Peyer's patch (tissue), 4 donors: ENCODE data around the gene HSD11B2. TPM values are rescaled to one million over a fixed set of nuclear protein-coding genes. Genes with fewer than 3 reads are reported as not detected.
A peak's percentile ranks its signal among the peaks of the same experiment; 100 is the strongest.

Source experiments
- DNase-seq, 3 donors: peaks; one replicate each; pipeline ENCODE4 v3.0.0-alpha.2; 2017 to 2019
- H3K27ac ChIP-seq, 4 donors: fragments of 200-600 bp; sonication (generic); one replicate each; pipeline ENCODE4 v1.5.1; 2016 to 2019
- H3K27me3 ChIP-seq, 2 donors: fragments of 200-600 bp; sonication (generic); one replicate each; pipeline ENCODE4 v1.5.1; 2019
- H3K36me3 ChIP-seq, 3 donors: fragments of 200-600 bp; sonication (generic); one replicate each; pipeline ENCODE4 v1.5.1; 2016 to 2019
- H3K4me1 ChIP-seq, 4 donors: fragments of 200-600 bp; sonication (generic); one replicate each; pipeline ENCODE4 v1.5.1; 2016 to 2019
- H3K4me3 ChIP-seq, 4 donors: fragments of 200-600 bp; sonication (generic); 1 replicate in 3 of 4; 2 replicates in 1 of 4; pipeline ENCODE4 v1.5.1; 2016 to 2019; ENCODE audit warnings: mild to moderate bottlenecking in 1 of 4
- H3K9me3 ChIP-seq, 4 donors: fragments of 200-600 bp; sonication (generic); one replicate each; pipeline ENCODE4 v1.5.1; 2016 to 2019; ENCODE audit warnings: mild to moderate bottlenecking in 1 of 4
- CTCF ChIP-seq, 6 experiments: fragments of 450-650 bp in 4 of 6; fragments of 200-600 bp in 2 of 6; sonication (generic) in 1 of 6; IDR thresholded peaks; one replicate each; pipeline ENCODE4 v1.5.1; 2017 to 2019; ENCODE audit warnings: antibody characterized with exemption in 6 of 6, mild to moderate bottlenecking in 3 of 6, moderate library complexity in 1 of 6
- POLR2A ChIP-seq, 2 donors: fragments of 450-650 bp; IDR thresholded peaks; one replicate each; pipeline ENCODE4 v1.5.1; 2017; ENCODE audit warnings: antibody characterized with exemption in 2 of 2, mild to moderate bottlenecking in 2 of 2, moderate library complexity in 2 of 2
- total RNA-seq, 4 donors: library from RNA; depleted of rRNA; stranded (reverse); fragments of >200 nt; gene quantifications; one replicate each; pipeline ENCODE4 v1.1.0, GENCODE V29; 2016

The HSD11B2 gene
- total RNA-seq, 4 donors from 2014 or later, result 116 to 688 (median 499) TPM

- TF ChIP-seq POLR2A (IDR thresholded peaks at IDR 0.05) (no peak), CTCF (IDR thresholded peaks at IDR 0.05) (no peak)
- DNase-seq, result no peak
- Histone ChIP-seq H3K4me3 (no peak overlapping the region), H3K36me3 (no peaks in the 10 kb centered on the region), H3K4me1 (peaks cover 0 to 15% (median 7%) of the 10 kb centered on the region in 4 donors), H3K9me3 (no peaks in the 10 kb centered on the region), H3K27me3 (no peaks in the 10 kb centered on the region), H3K27ac (peak overlapping the region in 2 of 4 donors; percentile 53 to 85)
Observed at GRCh38 chr16:67403976-67404555, 26.9 kb upstream of the HSD11B2 start.

DNA sequence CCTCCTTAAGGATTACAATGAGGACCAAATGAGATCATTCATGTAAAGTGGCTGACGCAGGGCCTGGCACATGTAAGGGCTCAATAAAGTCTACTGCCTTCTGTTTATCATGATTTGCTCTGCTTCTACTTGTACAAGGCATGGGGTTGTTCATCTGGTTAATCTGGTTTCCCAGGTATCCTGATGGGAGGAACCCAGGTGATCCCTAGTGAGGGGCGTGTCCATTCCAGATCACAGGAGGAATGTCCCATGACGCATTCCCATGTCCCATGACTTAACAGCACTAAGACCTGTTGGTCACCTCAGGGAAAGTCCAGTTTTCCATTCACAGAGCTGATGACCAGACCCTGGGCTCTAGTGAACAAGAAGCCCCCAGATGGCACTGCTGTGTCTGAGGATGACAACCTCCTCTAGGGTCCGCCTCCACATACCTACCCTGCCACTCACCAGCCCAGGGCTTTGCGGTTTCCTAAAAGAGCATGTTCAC is 26.1 kb upstream of the HSD11B2 start:
- no peaks in the 10 kb centered on the region for H3K36me3 ChIP-seq
- H3K27ac ChIP-seq, result peak overlapping the region in 2 of 4 donors; percentile 53 to 85
- H3K27me3 ChIP-seq, result no peaks in the 10 kb centered on the region
- DNase-seq, result peak in 2 of 3 donors; percentile 63 to 87
- no peaks in the 10 kb centered on the region for H3K9me3 ChIP-seq
- TF ChIP-seq POLR2A (IDR thresholded peaks at IDR 0.05), result no peak
- no peak for TF ChIP-seq CTCF (IDR thresholded peaks at IDR 0.05)
- no peak overlapping the region for H3K4me3 ChIP-seq
- peaks cover 0 to 8% (median 2%) of the 10 kb centered on the region in 4 donors for H3K4me1 ChIP-seq

GRCh38 chr16:67405336-67405735 is 25.6 kb upstream of the HSD11B2 start:
- peaks cover 0 to 7% (median 2%) of the 10 kb centered on the region in 4 donors for H3K4me1 ChIP-seq

GRCh38 chr16:67406111-67406971 is 24.6 kb upstream of the HSD11B2 start:
- TF ChIP-seq CTCF (IDR thresholded peaks at IDR 0.05) (no peak), POLR2A (IDR thresholded peaks at IDR 0.05) (no peak)
- H3K36me3 ChIP-seq, result no peaks in the 10 kb centered on the region
- H3K9me3 ChIP-seq, result no peaks in the 10 kb centered on the region
- no peaks in the 10 kb centered on the region for H3K27me3 ChIP-seq
- H3K4me3 ChIP-seq, result no peak overlapping the region
- peak overlapping the region in 3 of 4 donors; percentile 12 to 55 (median 33) for H3K27ac ChIP-seq
- DNase-seq, result no peak
- peaks cover 0 to 7% (median 2%) of the 10 kb centered on the region in 4 donors for H3K4me1 ChIP-seq

More at GRCh38 chr16:67405336-67405735, 25.6 kb upstream of the HSD11B2 start:
- no peaks in the 10 kb centered on the region for H3K27me3 ChIP-seq
- no peaks in the 10 kb centered on the region for H3K36me3 ChIP-seq
- H3K27ac ChIP-seq, result peak overlapping the region in 1 of 4 donors; percentile 85
- TF ChIP-seq POLR2A (IDR thresholded peaks at IDR 0.05), result no peak
- no peak for TF ChIP-seq CTCF (IDR thresholded peaks at IDR 0.05)
- no peaks in the 10 kb centered on the region for H3K9me3 ChIP-seq
- H3K4me3 ChIP-seq, result no peak overlapping the region
- DNase-seq, result no peak

GRCh38 chr16:67407176-67407787 is 23.6 kb upstream of the HSD11B2 start:
- TF ChIP-seq CTCF (IDR thresholded peaks at IDR 0.05) (no peak), POLR2A (IDR thresholded peaks at IDR 0.05) (no peak)
- Histone ChIP-seq H3K36me3 (no peaks in the 10 kb centered on the region), H3K4me3 (no peak overlapping the region), H3K9me3 (no peaks in the 10 kb centered on the region), H3K4me1 (peaks cover 0 to 7% (median 2%) of the 10 kb centered on the region in 4 donors), H3K27me3 (no peaks in the 10 kb centered on the region), H3K27ac (peak overlapping the region in 2 of 4 donors; percentile 33 to 55)
- DNase-seq, result no peak
